HEK293T (cell line): Measurements from ENCODE around the gene SNAPC4.

ENCODE experiments used
- CTBP1 ChIP-seq: fragments of 450-650 bp; IDR thresholded peaks from 2 replicates; pipeline ENCODE4 v1.6.1; 2016; ENCODE audit warnings: borderline replicate concordance
- FOXA1 ChIP-seq: fragments of 450-650 bp; IDR thresholded peaks from 2 replicates; pipeline ENCODE4 v1.6.1; 2016; ENCODE audit warnings: mild to moderate bottlenecking
- FOXM1 ChIP-seq: fragments of 450-650 bp; IDR thresholded peaks from 2 replicates; pipeline ENCODE4 v1.6.1; 2017; ENCODE audit warnings: mild to moderate bottlenecking, borderline replicate concordance
- HDGF ChIP-seq: fragments of 450-650 bp; IDR thresholded peaks from 2 replicates; pipeline ENCODE4 v1.6.1; 2017; ENCODE audit warnings: antibody characterized with exemption, borderline replicate concordance
- L3MBTL2 ChIP-seq: fragments of 450-650 bp; conservative IDR thresholded peaks from 2 replicates; pipeline ENCODE4 v1.6.1; 2016; ENCODE audit warnings: mild to moderate bottlenecking
- SP1 ChIP-seq: fragments of 450-650 bp; IDR thresholded peaks from 2 replicates; pipeline ENCODE4 v1.6.1; 2017
- SUZ12 ChIP-seq: fragments of 450-650 bp; IDR thresholded peaks from 2 replicates; pipeline ENCODE4 v1.6.1; 2016; ENCODE audit warnings: mild to moderate bottlenecking

- no peak for TF ChIP-seq FOXM1
- TF ChIP-seq SP1: no peak
- TF ChIP-seq L3MBTL2: no peak
- TF ChIP-seq HDGF: no peak
- no peak for TF ChIP-seq CTBP1
- no peak for TF ChIP-seq SUZ12
- no peak for TF ChIP-seq FOXA1
These were observed 17.9 kb downstream of the SNAPC4 start for GRCh38 chr9:136381966-136382513.
